GM18519 (cell line): ENCODE data around the gene PSMA8.
"Not testable (repeated sequence)": the region's sequence is repeated elsewhere in the genome, so short reads cannot be mapped to it uniquely, and the experiment has no call there.

ENCODE experiments used
- ATAC-seq: cut with Tn5 transposase; IDR thresholded peaks from one replicate; pipeline ENCODE4 v1.9.1; 2021; ENCODE audit warnings: mild to moderate bottlenecking, moderate library complexity; ENCODE audit not compliant: unreplicated experiment, low FRiP score

The PSMA8 gene

GRCh38 chr18:26167592-26167991, 33.9 kb downstream of the PSMA8 start:
- not testable (repeated sequence) for ATAC-seq

- ATAC-seq = no peak
These were observed 41.8 kb downstream of the PSMA8 start for GRCh38 chr18:26175481-26175880.

- no peak for ATAC-seq
These were observed 42.5 kb downstream of the PSMA8 start for GRCh38 chr18:26176134-26176533.

- no peak for ATAC-seq
These were observed 47.7 kb downstream of the PSMA8 start for GRCh38 chr18:26181343-26181826.

GRCh38 chr18:26183395-26184112, 49.9 kb downstream of the PSMA8 start:
- ATAC-seq = no peak

GRCh38 chr18:26185267-26185666, 51.6 kb downstream of the PSMA8 start:
- no peak for ATAC-seq

- ATAC-seq = peak; percentile 89
These were observed 56.8 kb downstream of the PSMA8 start for GRCh38 chr18:26190506-26190905.

GRCh38 chr18:26192233-26192632, 58.6 kb downstream of the PSMA8 start:
- ATAC-seq = no peak

- ATAC-seq = no peak
These were observed 62.9 kb downstream of the PSMA8 start for GRCh38 chr18:26196605-26197004.

GRCh38 chr18:26202001-26202400, 68.3 kb downstream of the PSMA8 start:
- ATAC-seq = not testable (repeated sequence)

GRCh38 chr18:26205318-26205717, 71.6 kb downstream of the PSMA8 start:
- ATAC-seq = no peak

GRCh38 chr18:26206488-26206887, 72.8 kb downstream of the PSMA8 start:
- ATAC-seq = no peak

GRCh38 chr18:26207937-26208336, 74.3 kb downstream of the PSMA8 start:
- ATAC-seq = no peak

GRCh38 chr18:26208977-26209376, 75.3 kb downstream of the PSMA8 start:
- ATAC-seq = no peak

GRCh38 chr18:26210147-26210546, 76.5 kb downstream of the PSMA8 start:
- no peak for ATAC-seq

GRCh38 chr18:26215247-26215970, 81.7 kb downstream of the PSMA8 start:
- ATAC-seq = peak; percentile 91

GRCh38 chr18:26225022-26225693, 91.5 kb downstream of the PSMA8 start:
- no peak for ATAC-seq

GRCh38 chr18:26225915-26226228, 92.2 kb downstream of the PSMA8 start:
- ATAC-seq = no peak

GRCh38 chr18:26226229-26227050, 92.8 kb downstream of the PSMA8 start, which contains the start of gene TAF4B:
Gene TAF4B (plus strand): TSS chr18:26226445. CDS start chr18:26226934, 489 bp downstream.
- ATAC-seq = peak; percentile 73

GRCh38 chr18:26227051-26227670, 93.5 kb downstream of the PSMA8 start:
- ATAC-seq = no peak
